Measurements from ENCODE around the gene ARHGEF7.
A peak's percentile ranks its signal among the peaks of the same experiment; 100 is the strongest.

The ARHGEF7 gene

DNA sequence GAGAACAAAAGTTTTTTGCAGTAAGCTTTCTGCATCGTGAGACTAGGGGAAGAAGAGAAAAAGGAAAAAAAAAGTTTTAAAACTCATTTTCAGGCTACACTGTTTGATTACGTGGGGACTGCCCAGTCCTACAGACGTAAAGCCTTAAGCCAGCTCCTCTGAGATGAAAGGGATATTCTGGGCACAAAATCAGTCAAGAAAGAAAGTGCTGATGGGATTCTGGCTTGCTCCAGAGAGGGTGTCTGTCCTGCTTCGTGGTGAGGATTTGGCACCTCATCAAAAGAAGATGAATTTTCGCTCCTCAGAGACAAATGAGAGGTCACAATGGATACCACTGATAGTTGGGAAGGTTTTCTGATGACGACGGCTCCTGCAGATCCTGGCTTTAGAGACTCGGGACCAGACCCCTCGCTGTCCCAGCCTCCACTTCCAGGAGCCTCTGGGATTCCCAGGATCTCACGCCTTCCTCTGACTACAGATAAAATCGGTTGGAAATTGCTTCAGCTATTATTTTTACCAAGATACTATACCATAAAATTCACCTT is 215.0 kb downstream of the ARHGEF7 start:
- no peak overlapping the region for H3K4me3 ChIP-seq (replicated peaks in 1 of 2; ENCODE audit: low read depth in 2 of 2, low read length in 2 of 2)
- TF ChIP-seq, protein P1, sequence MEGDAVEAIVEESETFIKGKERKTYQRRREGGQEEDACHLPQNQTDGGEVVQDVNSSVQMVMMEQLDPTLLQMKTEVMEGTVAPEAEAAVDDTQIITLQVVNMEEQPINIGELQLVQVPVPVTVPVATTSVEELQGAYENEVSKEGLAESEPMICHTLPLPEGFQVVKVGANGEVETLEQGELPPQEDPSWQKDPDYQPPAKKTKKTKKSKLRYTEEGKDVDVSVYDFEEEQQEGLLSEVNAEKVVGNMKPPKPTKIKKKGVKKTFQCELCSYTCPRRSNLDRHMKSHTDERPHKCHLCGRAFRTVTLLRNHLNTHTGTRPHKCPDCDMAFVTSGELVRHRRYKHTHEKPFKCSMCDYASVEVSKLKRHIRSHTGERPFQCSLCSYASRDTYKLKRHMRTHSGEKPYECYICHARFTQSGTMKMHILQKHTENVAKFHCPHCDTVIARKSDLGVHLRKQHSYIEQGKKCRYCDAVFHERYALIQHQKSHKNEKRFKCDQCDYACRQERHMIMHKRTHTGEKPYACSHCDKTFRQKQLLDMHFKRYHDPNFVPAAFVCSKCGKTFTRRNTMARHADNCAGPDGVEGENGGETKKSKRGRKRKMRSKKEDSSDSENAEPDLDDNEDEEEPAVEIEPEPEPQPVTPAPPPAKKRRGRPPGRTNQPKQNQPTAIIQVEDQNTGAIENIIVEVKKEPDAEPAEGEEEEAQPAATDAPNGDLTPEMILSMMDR (IDR thresholded peaks at IDR 0.05; ENCODE audit: low read depth, low read length): no peak
- no peak for DNase-seq (ENCODE audit: low read depth in 2 of 2)

DNA sequence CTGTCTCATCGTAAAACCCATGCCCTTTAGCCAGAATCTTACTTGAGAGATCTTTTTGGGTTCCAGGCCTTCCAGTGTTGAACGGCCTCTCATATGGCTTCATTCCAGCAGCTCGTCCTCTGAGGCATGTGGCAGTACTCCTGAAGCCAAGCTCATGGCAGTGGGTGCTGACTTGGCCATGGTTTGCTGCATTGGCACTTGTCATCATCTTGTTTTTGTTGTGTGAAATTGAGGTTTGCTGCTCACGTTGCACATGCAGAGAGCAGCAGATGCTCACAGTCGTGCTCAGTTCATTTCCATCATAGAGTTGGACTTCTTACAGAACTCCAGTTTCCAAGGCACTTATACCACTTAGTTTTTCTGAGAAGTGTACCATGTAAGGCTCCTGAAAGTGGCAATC is 220.2 kb downstream of the ARHGEF7 start:
- DNase-seq (ENCODE audit: low read depth in 2 of 2): no peak
- H3K4me3 ChIP-seq (replicated peaks in 1 of 2; ENCODE audit: low read depth in 2 of 2, low read length in 2 of 2): no peak overlapping the region
- TF ChIP-seq, protein P1 (IDR thresholded peaks at IDR 0.05; ENCODE audit: low read depth, low read length): no peak

DNA sequence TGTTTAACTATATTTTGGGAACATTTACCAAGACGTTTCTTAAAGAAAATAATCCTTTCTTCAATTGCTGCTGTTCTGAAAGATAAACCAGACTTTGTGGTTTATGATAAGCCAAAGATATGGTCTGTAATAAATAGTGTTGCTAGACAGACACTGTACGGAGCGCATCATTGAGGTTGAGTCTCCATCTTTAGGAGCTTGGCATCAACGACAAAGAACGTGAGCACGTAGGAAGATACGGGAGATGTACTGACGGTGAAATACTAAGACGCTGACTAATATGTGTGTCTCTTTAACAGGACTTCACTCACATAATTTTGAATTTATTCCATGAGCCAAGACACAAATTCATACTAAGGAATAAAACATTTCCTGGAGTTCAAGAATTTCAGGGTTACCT is 221.6 kb downstream of the ARHGEF7 start:
- TF ChIP-seq, protein P1 (IDR thresholded peaks at IDR 0.05; ENCODE audit: low read depth, low read length): no peak
- no peak overlapping the region for H3K4me3 ChIP-seq (replicated peaks in 1 of 2; ENCODE audit: low read depth in 2 of 2, low read length in 2 of 2)
- peak; percentile 30 to 45 for DNase-seq (ENCODE audit: low read depth in 2 of 2)

- DNase-seq (ENCODE audit: low read depth in 2 of 2): peak; percentile 77 to 92
- no peak overlapping the region for H3K4me3 ChIP-seq (replicated peaks in 1 of 2; ENCODE audit: low read depth in 2 of 2, low read length in 2 of 2)
- TF ChIP-seq, protein P1 (IDR thresholded peaks at IDR 0.05; ENCODE audit: low read depth, low read length): no peak
These were observed 222.1 kb downstream of the ARHGEF7 start for GRCh38 chr13:111337206-111337605.

- H3K4me3 ChIP-seq (replicated peaks in 1 of 2; ENCODE audit: low read depth in 2 of 2, low read length in 2 of 2): no peak overlapping the region
- DNase-seq (ENCODE audit: low read depth in 2 of 2): peak; percentile 8 to 13
- TF ChIP-seq, protein P1 (IDR thresholded peaks at IDR 0.05; ENCODE audit: low read depth, low read length): no peak
These were observed 222.6 kb downstream of the ARHGEF7 start for GRCh38 chr13:111337741-111338140.

DNA sequence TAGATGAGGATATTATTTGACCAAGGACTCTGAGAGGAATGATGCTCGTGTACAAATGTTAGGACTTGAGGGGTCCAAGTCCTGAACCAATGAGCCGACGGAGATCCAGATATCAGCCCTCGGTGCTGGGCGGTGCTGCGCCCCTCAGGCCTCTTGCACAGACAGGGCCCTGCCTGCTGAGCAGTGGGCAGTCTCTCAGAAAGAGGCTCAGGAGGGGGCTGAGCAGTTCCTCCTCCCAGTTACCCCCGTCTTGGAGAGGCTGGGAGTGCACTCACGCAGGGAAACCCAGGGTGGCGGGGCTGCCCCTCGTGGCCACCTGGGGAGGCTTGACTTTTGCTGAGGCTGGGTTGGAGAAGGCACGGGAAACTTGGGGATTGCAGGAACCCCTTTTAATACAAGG is 223.7 kb downstream of the ARHGEF7 start:
- no peak overlapping the region for H3K4me3 ChIP-seq (replicated peaks in 1 of 2; ENCODE audit: low read depth in 2 of 2, low read length in 2 of 2)
- no peak for DNase-seq (ENCODE audit: low read depth in 2 of 2)
- TF ChIP-seq, protein P1 (IDR thresholded peaks at IDR 0.05; ENCODE audit: low read depth, low read length): no peak
